ENCODE data around the gene TRIM3. TPM values are rescaled to one million over a fixed set of nuclear protein-coding genes. Genes with fewer than 3 reads are reported as not detected.
A peak's percentile ranks its signal among the peaks of the same experiment; 100 is the strongest.

The TRIM3 gene
- total RNA-seq, 1 donor from 2014 or later, result 6.8 TPM

GRCh38 chr11:6418557-6419008, 55.2 kb downstream of the TRIM3 start:
- peaks cover 4% of the 10 kb centered on the region for H3K4me1 Mint-ChIP-seq (ENCODE audit: low read depth)
- intact Hi-C loops (cut with micrococcal nuclease), result loop anchor here (1.0 to 10.0 kb wide), 5 partner anchors 16 to 266 kb away; partner anchors contain the start of genes CAVIN3, MRPL17, SMPD1 and TAF10
- H3K36me3 Mint-ChIP-seq (ENCODE audit: low read depth), result no peaks in the 10 kb centered on the region
- no peak overlapping the region for H3K4me3 Mint-ChIP-seq (ENCODE audit: low read depth)
- H3K27me3 Mint-ChIP-seq (ENCODE audit: low read depth), result peaks cover 25% of the 10 kb centered on the region
- H3K27ac Mint-ChIP-seq, result no peak overlapping the region
- H3K9me3 Mint-ChIP-seq, result no peaks in the 10 kb centered on the region
- DNase-seq (ENCODE audit: low spot score), result no peak

- Mint-ChIP-seq H3K4me3 (ENCODE audit: low read depth) (no peak overlapping the region), H3K9me3 (no peaks in the 10 kb centered on the region), H3K27ac (no peak overlapping the region), H3K27me3 (ENCODE audit: low read depth) (peaks cover 20% of the 10 kb centered on the region), H3K4me1 (ENCODE audit: low read depth) (peaks cover 7% of the 10 kb centered on the region), H3K36me3 (ENCODE audit: low read depth) (peaks cover 2% of the 10 kb centered on the region)
- intact Hi-C loops (cut with micrococcal nuclease), result loop anchor here (5.0 to 10.0 kb wide), 3 partner anchors 96 to 267 kb away; partner anchors contain the start of genes CAVIN3, MRPL17, TAF10 and TPP1
- DNase-seq (ENCODE audit: low spot score), result no peak
These were observed 55.7 kb downstream of the TRIM3 start for GRCh38 chr11:6417907-6418556.

GRCh38 chr11:6415797-6416196, 57.9 kb downstream of the TRIM3 start:
- no peaks in the 10 kb centered on the region for H3K9me3 Mint-ChIP-seq
- DNase-seq (ENCODE audit: low spot score), result no peak

GRCh38 chr11:6414874-6415328, 58.8 kb downstream of the TRIM3 start:
- DNase-seq (ENCODE audit: low spot score), result no peak
- Mint-ChIP-seq H3K4me1 (ENCODE audit: low read depth) (peaks cover 8% of the 10 kb centered on the region), H3K36me3 (ENCODE audit: low read depth) (peaks cover 12% of the 10 kb centered on the region), H3K27me3 (ENCODE audit: low read depth) (peaks cover 1% of the 10 kb centered on the region), H3K4me3 (ENCODE audit: low read depth) (no peak overlapping the region), H3K27ac (no peak overlapping the region), H3K9me3 (no peaks in the 10 kb centered on the region)
- intact Hi-C loops (cut with micrococcal nuclease), result loop anchor here (1.0 to 10.0 kb wide), 4 partner anchors 13 to 270 kb away; partner anchors contain the start of genes CAVIN3, MRPL17, TAF10 and TPP1

More at GRCh38 chr11:6415797-6416196, 57.9 kb downstream of the TRIM3 start:
- Mint-ChIP-seq H3K27ac (no peak overlapping the region), H3K36me3 (ENCODE audit: low read depth) (peaks cover 7% of the 10 kb centered on the region), H3K27me3 (ENCODE audit: low read depth) (peaks cover 5% of the 10 kb centered on the region), H3K4me3 (ENCODE audit: low read depth) (no peak overlapping the region), H3K4me1 (ENCODE audit: low read depth) (peaks cover 8% of the 10 kb centered on the region)
- intact Hi-C loops (cut with micrococcal nuclease), result loop anchor here (1.0 to 10.0 kb wide), 4 partner anchors 13 to 269 kb away; partner anchors contain the start of genes CAVIN3, MRPL17, TAF10 and TPP1

- Mint-ChIP-seq H3K4me3 (ENCODE audit: low read depth) (no peak overlapping the region), H3K27ac (no peak overlapping the region), H3K36me3 (ENCODE audit: low read depth) (peaks cover 20% of the 10 kb centered on the region), H3K4me1 (ENCODE audit: low read depth) (peaks cover 4% of the 10 kb centered on the region), H3K9me3 (no peaks in the 10 kb centered on the region), H3K27me3 (ENCODE audit: low read depth) (no peaks in the 10 kb centered on the region)
- intact Hi-C loops (cut with micrococcal nuclease), result loop anchor here (10.0 kb wide), 2 partner anchors 201 to 271 kb away; partner anchors contain the start of genes MRPL17, TAF10 and TPP1
- peak; percentile 41 for DNase-seq (ENCODE audit: low spot score)
These were observed 59.9 kb downstream of the TRIM3 start for GRCh38 chr11:6413791-6414201.

GRCh38 chr11:6411594-6412031, 62.1 kb downstream of the TRIM3 start:
- Mint-ChIP-seq H3K27ac (no peak overlapping the region), H3K4me1 (ENCODE audit: low read depth) (peaks cover 16% of the 10 kb centered on the region), H3K36me3 (ENCODE audit: low read depth) (peaks cover 24% of the 10 kb centered on the region), H3K9me3 (no peaks in the 10 kb centered on the region), H3K4me3 (ENCODE audit: low read depth) (no peak overlapping the region), H3K27me3 (ENCODE audit: low read depth) (no peaks in the 10 kb centered on the region)
- intact Hi-C loops (cut with micrococcal nuclease), result loop anchor here (10.0 kb wide), 2 partner anchors 203 to 273 kb away; partner anchors contain the start of genes MRPL17, TAF10 and TPP1
- DNase-seq (ENCODE audit: low spot score), result no peak

- Mint-ChIP-seq H3K9me3 (no peaks in the 10 kb centered on the region), H3K27me3 (ENCODE audit: low read depth) (no peaks in the 10 kb centered on the region), H3K4me1 (ENCODE audit: low read depth) (peaks cover 23% of the 10 kb centered on the region), H3K4me3 (ENCODE audit: low read depth) (no peak overlapping the region), H3K36me3 (ENCODE audit: low read depth) (peaks cover 24% of the 10 kb centered on the region), H3K27ac (no peak overlapping the region)
- no peak for DNase-seq (ENCODE audit: low spot score)
- intact Hi-C loops (cut with micrococcal nuclease), result loop anchor here (10.0 kb wide), 2 partner anchors 204 to 274 kb away; partner anchors contain the start of genes MRPL17, TAF10 and TPP1
These were observed 62.9 kb downstream of the TRIM3 start for GRCh38 chr11:6410695-6411430.

GRCh38 chr11:6406370-6406769, 67.4 kb downstream of the TRIM3 start:
- intact Hi-C loops (cut with micrococcal nuclease), result no loop called here
- DNase-seq (ENCODE audit: low spot score), result no peak
- Mint-ChIP-seq H3K9me3 (no peaks in the 10 kb centered on the region), H3K4me1 (ENCODE audit: low read depth) (peaks cover 53% of the 10 kb centered on the region), H3K4me3 (ENCODE audit: low read depth) (no peak overlapping the region), H3K27ac (no peak overlapping the region), H3K27me3 (ENCODE audit: low read depth) (no peaks in the 10 kb centered on the region), H3K36me3 (ENCODE audit: low read depth) (peaks cover 21% of the 10 kb centered on the region)

- no peak overlapping the region for H3K27ac Mint-ChIP-seq
- peaks cover 58% of the 10 kb centered on the region for H3K4me1 Mint-ChIP-seq (ENCODE audit: low read depth)
- DNase-seq (ENCODE audit: low spot score), result no peak
- H3K4me3 Mint-ChIP-seq (ENCODE audit: low read depth), result no peak overlapping the region
- no peaks in the 10 kb centered on the region for H3K27me3 Mint-ChIP-seq (ENCODE audit: low read depth)
- intact Hi-C loops (cut with micrococcal nuclease), result no loop called here
- H3K9me3 Mint-ChIP-seq, result no peaks in the 10 kb centered on the region
- H3K36me3 Mint-ChIP-seq (ENCODE audit: low read depth), result peaks cover 23% of the 10 kb centered on the region
These were observed 67.9 kb downstream of the TRIM3 start for GRCh38 chr11:6405846-6406245.

- intact Hi-C loops (cut with micrococcal nuclease), result no loop called here
- DNase-seq (ENCODE audit: low spot score), result no peak
- Mint-ChIP-seq H3K9me3 (no peaks in the 10 kb centered on the region), H3K4me3 (ENCODE audit: low read depth) (no peak overlapping the region), H3K4me1 (ENCODE audit: low read depth) (peaks cover 58% of the 10 kb centered on the region), H3K27me3 (ENCODE audit: low read depth) (no peaks in the 10 kb centered on the region), H3K36me3 (ENCODE audit: low read depth) (peaks cover 26% of the 10 kb centered on the region), H3K27ac (no peak overlapping the region)
These were observed 68.6 kb downstream of the TRIM3 start for GRCh38 chr11:6405052-6405667.

GRCh38 chr11:6404342-6405051, 69.2 kb downstream of the TRIM3 start:
- no peak overlapping the region for H3K4me3 Mint-ChIP-seq (ENCODE audit: low read depth)
- no peak for DNase-seq (ENCODE audit: low spot score)
- no peaks in the 10 kb centered on the region for H3K9me3 Mint-ChIP-seq
- no peaks in the 10 kb centered on the region for H3K27me3 Mint-ChIP-seq (ENCODE audit: low read depth)
- peaks cover 27% of the 10 kb centered on the region for H3K36me3 Mint-ChIP-seq (ENCODE audit: low read depth)
- H3K27ac Mint-ChIP-seq, result no peak overlapping the region
- intact Hi-C loops (cut with micrococcal nuclease), result loop anchor here (5.0 kb wide), 1 partner anchor 82 kb away; the partner anchor contains the start of gene CAVIN3
- peaks cover 58% of the 10 kb centered on the region for H3K4me1 Mint-ChIP-seq (ENCODE audit: low read depth)

GRCh38 chr11:6403539-6403938, 70.2 kb downstream of the TRIM3 start:
- Mint-ChIP-seq H3K4me1 (ENCODE audit: low read depth) (peaks cover 60% of the 10 kb centered on the region), H3K36me3 (ENCODE audit: low read depth) (peaks cover 30% of the 10 kb centered on the region), H3K4me3 (ENCODE audit: low read depth) (no peak overlapping the region), H3K27ac (peak overlapping the region; percentile 93), H3K27me3 (ENCODE audit: low read depth) (no peaks in the 10 kb centered on the region), H3K9me3 (no peaks in the 10 kb centered on the region)
- DNase-seq (ENCODE audit: low spot score), result no peak
- intact Hi-C loops (cut with micrococcal nuclease), result loop anchor here (5.0 kb wide), 1 partner anchor 81 kb away; the partner anchor contains the start of gene CAVIN3

All from activated T-helper 2 cell treated with anti-CD3 and anti-CD28 coated beads, Interferon-gamma antibody, Interleukin-2, Interleukin-4, amounts not matched to agents 10 μg/mL and 5 μg/mL and 100 μg/mL, durations not matched to agents 14 hours and 24 hours and 36 hours (primary cell).